PC-9 (cell line): Measurements from ENCODE around the gene PDZRN4.

Experiments
- CTCF ChIP-seq: fragments of 200-600 bp; sonication (generic); conservative IDR thresholded peaks from 2 replicates; pipeline ENCODE4 v1.6.1; 2017; ENCODE audit warnings: mixed run types, antibody characterized with exemption, mild to moderate bottlenecking, moderate library complexity
- EZH2 ChIP-seq: fragments of 200-600 bp; sonication (generic); IDR thresholded peaks from 2 replicates; pipeline ENCODE4 v1.8.0; 2017; ENCODE audit warnings: antibody characterized with exemption, low read depth

- TF ChIP-seq CTCF, result no peak
- TF ChIP-seq EZH2, result no peak
Observed at GRCh38 chr12:41287500-41288141, 99.5 kb downstream of the PDZRN4 start.
